OCI-LY1 (cell line): Measurements from ENCODE around the gene TDRD12.

Source experiments
- H2AFZ ChIP-seq: fragments of 200-600 bp; sonication (generic), shearing (Covaris generic); 2 replicates; pipeline ENCODE4 v1.6.0; 2014; ENCODE audit warnings: antibody characterized with exemption, mild to moderate bottlenecking, low read length
- H3F3A ChIP-seq: fragments of 200-600 bp; sonication (generic), shearing (Covaris generic); 2 replicates; pipeline ENCODE4 v1.6.0; 2014; ENCODE audit warnings: mild to moderate bottlenecking, antibody characterized with exemption, low read length, moderate library complexity; ENCODE audit not compliant: insufficient read depth
- H3K27ac ChIP-seq: fragments of 200-600 bp; sonication (generic); 2 replicates; pipeline ENCODE4 v1.5.1; 2014; ENCODE audit warnings: low read length, mixed run types, mild to moderate bottlenecking, low read depth; ENCODE audit not compliant: poor library complexity, severe bottlenecking
- H3K27me3 ChIP-seq: fragments of 200-600 bp; sonication (generic); 2 replicates; pipeline ENCODE4 v1.6.0; 2014; ENCODE audit warnings: antibody characterized with exemption, mild to moderate bottlenecking, low read length, moderate library complexity; ENCODE audit not compliant: insufficient read depth
- H3K36me3 ChIP-seq: fragments of 200-600 bp; sonication (generic); 2 replicates; pipeline ENCODE4 v1.6.1; 2014; ENCODE audit warnings: mild to moderate bottlenecking, antibody characterized with exemption, low read length, moderate library complexity, mixed read lengths; ENCODE audit not compliant: insufficient read depth
- H3K4me1 ChIP-seq: fragments of 200-600 bp; sonication (generic); 2 replicates; pipeline ENCODE4 v1.5.1; 2014; ENCODE audit warnings: mild to moderate bottlenecking, low read length, moderate library complexity; ENCODE audit not compliant: insufficient read depth, severe bottlenecking
- H3K4me2 ChIP-seq: fragments of 200-600 bp; sonication (generic), shearing (Covaris generic); 2 replicates; pipeline ENCODE4 v1.6.1; 2014; ENCODE audit warnings: low read length
- H3K4me3 ChIP-seq: fragments of 200-600 bp; sonication (generic); 2 replicates; pipeline ENCODE4 v1.5.1; 2014; ENCODE audit warnings: low read length, low read depth, mild to moderate bottlenecking, mixed read lengths; ENCODE audit not compliant: poor library complexity, severe bottlenecking
- H3K79me2 ChIP-seq: fragments of 200-600 bp; shearing (Covaris generic); 2 replicates; pipeline ENCODE4 v1.6.1; 2016; ENCODE audit warnings: mixed run types, low read length, mixed read lengths; ENCODE audit not compliant: insufficient read depth
- H3K9ac ChIP-seq: fragments of 200-600 bp; sonication (generic), shearing (Covaris generic); 2 replicates; pipeline ENCODE4 v1.6.1; 2014; ENCODE audit warnings: mild to moderate bottlenecking, low read length, mixed read lengths
- H3K9me2 ChIP-seq: fragments of 200-600 bp; sonication (generic), shearing (Covaris generic); 2 replicates; pipeline ENCODE4 v1.6.1; 2014; ENCODE audit warnings: low read depth, mild to moderate bottlenecking, low read length, mixed read lengths
- H3K9me3 ChIP-seq: fragments of 200-600 bp; shearing (Covaris generic); 2 replicates; pipeline ENCODE4 v1.6.1; 2014; ENCODE audit warnings: low read length, mixed read lengths
- H4K20me1 ChIP-seq: fragments of 200-600 bp; sonication (generic), shearing (Covaris generic); 2 replicates; pipeline ENCODE4 v1.6.0; 2016; ENCODE audit warnings: mild to moderate bottlenecking, low read length; ENCODE audit not compliant: insufficient read depth
- CTCF ChIP-seq: fragments of 200-600 bp; sonication (generic), shearing (Covaris generic); IDR thresholded peaks from 2 replicates; pipeline ENCODE4 v1.5.1; 2017; ENCODE audit warnings: mild to moderate bottlenecking, antibody characterized with exemption, low read length, moderate library complexity, mixed read lengths
- EZH2 ChIP-seq: fragments of 200-600 bp; sonication (generic), shearing (Covaris generic); IDR thresholded peaks from 2 replicates; pipeline ENCODE4 v1.8.0; 2017; ENCODE audit warnings: borderline replicate concordance, mixed run types, mild to moderate bottlenecking, antibody characterized with exemption, low read length, moderate library complexity, mixed read lengths

TDRD12 gene

GRCh38 chr19:32748497-32748896 lies 28.9 kb downstream of the TDRD12 start:
- Histone ChIP-seq H3F3A (no peaks in the 10 kb centered on the region), H3K79me2 (no peaks in the 10 kb centered on the region), H2AFZ (no peak overlapping the region), H3K27me3 (no peaks in the 10 kb centered on the region), H3K36me3 (no peaks in the 10 kb centered on the region), H3K27ac (no peak overlapping the region), H4K20me1 (no peaks in the 10 kb centered on the region), H3K9me2 (no peaks in the 10 kb centered on the region), H3K4me2 (no peak overlapping the region), H3K4me3 (no peak overlapping the region), H3K4me1 (no peaks in the 10 kb centered on the region), H3K9me3 (no peaks in the 10 kb centered on the region), H3K9ac (no peak overlapping the region)
- no peak for TF ChIP-seq EZH2
- peak; percentile 44 for TF ChIP-seq CTCF

GRCh38 chr19:32748948-32749347 lies 29.4 kb downstream of the TDRD12 start:
- Histone ChIP-seq H3K9me2 (no peaks in the 10 kb centered on the region), H3K9me3 (no peaks in the 10 kb centered on the region), H3K9ac (no peak overlapping the region), H3K4me1 (no peaks in the 10 kb centered on the region), H3K79me2 (no peaks in the 10 kb centered on the region), H3F3A (no peaks in the 10 kb centered on the region), H3K27me3 (no peaks in the 10 kb centered on the region), H2AFZ (no peak overlapping the region), H3K36me3 (no peaks in the 10 kb centered on the region), H4K20me1 (no peaks in the 10 kb centered on the region), H3K4me3 (no peak overlapping the region), H3K4me2 (no peak overlapping the region), H3K27ac (no peak overlapping the region)
- no peak for TF ChIP-seq EZH2
- no peak for TF ChIP-seq CTCF

- no peaks in the 10 kb centered on the region for H3K79me2 ChIP-seq
- no peaks in the 10 kb centered on the region for H3K9me2 ChIP-seq
- no peaks in the 10 kb centered on the region for H3K4me1 ChIP-seq
- H3K9ac ChIP-seq = no peak overlapping the region
- H3K9me3 ChIP-seq = no peaks in the 10 kb centered on the region
- H3K4me3 ChIP-seq = no peak overlapping the region
- no peaks in the 10 kb centered on the region for H3K36me3 ChIP-seq
- H3K27me3 ChIP-seq = no peaks in the 10 kb centered on the region
- no peak overlapping the region for H3K4me2 ChIP-seq
- no peak overlapping the region for H3K27ac ChIP-seq
- H3F3A ChIP-seq = no peaks in the 10 kb centered on the region
- H2AFZ ChIP-seq = no peak overlapping the region
- H4K20me1 ChIP-seq = no peaks in the 10 kb centered on the region
- TF ChIP-seq CTCF (no peak), EZH2 (no peak)
Observed at GRCh38 chr19:32749361-32749760, 29.8 kb downstream of the TDRD12 start.
